NCI-H446 treated with DMSO at 0.1 percent for 48 hours (cell line): ENCODE measurements around the gene MT1HL1.

ENCODE experiments used
- DNase-seq: peaks from one replicate; lab custom pipeline; 2025; lab: John Stamatoyannopoulos, UW

The MT1HL1 gene

DNA sequence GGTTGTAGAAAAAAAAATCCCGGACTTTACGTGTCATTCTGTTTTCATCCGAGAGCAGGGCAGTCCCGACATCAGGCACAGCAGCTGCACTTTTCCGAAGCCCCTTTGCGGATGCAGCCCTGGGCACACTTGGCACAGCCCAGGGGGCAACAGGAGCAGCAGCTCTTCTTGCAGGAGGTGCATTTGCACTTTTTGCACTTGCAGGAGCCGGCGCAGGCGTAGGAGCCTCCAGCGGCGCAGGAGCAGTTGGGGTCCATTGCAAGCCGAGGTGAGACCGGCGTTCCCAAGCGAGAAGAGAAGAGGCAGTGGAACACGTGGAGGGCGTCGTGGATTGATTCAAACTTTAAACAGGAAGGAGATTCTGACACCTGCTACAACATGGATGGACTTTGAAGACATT lies at the start of gene MT1HL1:
Gene MT1HL1 (minus strand): TSS at position 326 of the 400 bp plus-strand sequence. CDS start 69 bp downstream, at position 257.
- no peak for DNase-seq

DNA sequence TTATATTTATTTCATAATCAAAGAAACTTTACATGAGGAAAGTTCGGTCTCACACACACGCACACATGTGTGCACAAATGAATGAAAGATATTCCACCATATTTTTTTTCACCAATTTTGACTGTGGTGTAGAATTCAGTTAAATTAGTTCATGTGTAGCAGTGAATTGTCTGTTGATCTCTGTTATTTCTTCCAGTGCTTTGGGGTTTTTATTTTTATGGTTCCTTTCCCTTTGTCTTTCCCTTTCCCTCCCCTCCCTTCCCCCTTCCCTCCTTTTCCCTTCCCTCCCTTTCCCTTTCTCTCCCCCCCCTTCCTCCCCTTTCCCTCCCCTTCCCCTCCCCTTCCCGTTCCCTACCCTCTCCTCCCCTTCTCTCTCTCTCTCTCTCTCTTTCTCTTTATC lies 46.7 kb upstream of the MT1HL1 start:
- DNase-seq: no peak

GRCh38 chr1:237050185-237050584 lies 45.9 kb upstream of the MT1HL1 start:
- DNase-seq: no peak

- DNase-seq: no peak
These were observed 44.6 kb upstream of the MT1HL1 start for GRCh38 chr1:237048803-237049202.

GRCh38 chr1:237045278-237046016 lies 41.2 kb upstream of the MT1HL1 start:
- no peak for DNase-seq

GRCh38 chr1:237043846-237044636 lies 39.8 kb upstream of the MT1HL1 start:
- DNase-seq: no peak

DNA sequence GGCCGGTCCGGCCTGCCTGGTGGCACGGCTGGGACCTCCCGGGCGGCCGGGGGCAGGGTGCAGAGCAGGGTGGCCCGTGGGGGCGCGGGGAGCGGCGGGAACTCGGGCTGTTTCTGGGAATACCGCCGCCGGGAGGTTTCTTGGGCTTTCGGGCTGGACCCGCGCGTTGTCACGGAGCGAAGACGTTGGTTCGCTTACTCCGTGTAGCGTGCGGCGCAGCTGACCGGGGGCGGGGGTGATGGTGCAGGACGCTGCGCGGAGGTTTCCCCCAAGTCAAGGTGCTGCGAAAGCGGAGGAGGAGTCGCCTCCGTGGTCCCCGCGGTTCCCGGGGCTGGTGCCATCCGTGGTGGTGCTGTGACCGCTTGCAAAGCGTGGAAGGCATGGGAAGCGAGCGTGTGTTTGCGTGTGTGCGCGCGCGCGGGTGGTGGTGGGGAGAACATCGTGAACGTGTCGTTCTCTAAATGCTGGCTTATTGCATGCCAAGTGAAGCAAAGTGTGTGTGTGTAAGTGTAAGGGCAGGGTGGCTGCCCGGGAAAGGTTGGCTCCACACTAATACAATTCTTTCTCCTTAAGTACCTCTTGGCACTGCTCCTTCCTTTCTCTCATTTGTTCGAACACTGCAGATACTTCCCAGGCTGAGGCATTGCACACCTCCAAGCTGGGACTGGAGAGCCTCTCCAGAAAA lies 38.8 kb upstream of the MT1HL1 start:
- DNase-seq: no peak

GRCh38 chr1:237042526-237042891 lies 38.3 kb upstream of the MT1HL1 start:
- DNase-seq: no peak

GRCh38 chr1:237041795-237042525 lies 37.7 kb upstream of the MT1HL1 start, which contains the start of gene RYR2:
TSS of gene RYR2 (plus strand) at chr1:237042184. CDS start at chr1:237042522, 338 bp downstream.
- DNase-seq: no peak

DNA sequence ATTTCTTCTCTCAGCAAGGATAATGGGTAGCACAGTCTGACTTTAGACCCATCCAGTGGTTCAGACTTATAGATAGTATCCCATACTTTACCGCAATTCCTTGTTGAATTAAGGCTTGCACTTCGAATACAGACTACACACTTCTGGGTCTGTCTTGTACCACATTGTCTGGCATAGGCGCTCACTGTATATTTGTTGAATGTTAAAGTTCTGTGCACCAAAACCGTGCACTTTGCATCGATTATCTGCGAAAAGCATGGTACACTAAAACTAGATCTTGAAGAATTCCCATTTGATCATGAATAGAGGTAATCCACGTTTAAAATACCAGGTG lies 37.2 kb upstream of the MT1HL1 start:
- DNase-seq: no peak

GRCh38 chr1:237040823-237041222 lies 36.6 kb upstream of the MT1HL1 start:
- no peak for DNase-seq

GRCh38 chr1:237038211-237038610 lies 34.0 kb upstream of the MT1HL1 start:
- DNase-seq: no peak

DNA sequence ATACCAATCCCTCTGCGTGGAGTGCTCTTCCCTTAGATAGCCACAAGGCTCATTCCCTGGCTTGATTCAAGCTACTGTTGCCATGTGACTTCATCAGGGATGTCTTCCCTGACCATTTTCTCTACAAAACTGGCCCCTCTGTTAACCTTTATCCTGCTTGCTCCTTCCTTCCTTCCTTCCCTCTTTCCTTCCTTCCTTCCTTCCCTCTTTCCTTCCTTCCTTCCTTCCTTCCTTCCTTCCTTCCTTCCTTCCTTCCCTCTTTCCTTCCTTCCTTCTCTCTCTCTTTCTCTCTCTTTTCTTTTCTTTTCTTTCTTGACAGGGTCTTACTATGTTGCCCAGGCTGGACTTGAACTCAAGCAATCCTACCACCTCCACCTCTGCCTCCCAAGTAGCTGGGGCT lies 31.5 kb upstream of the MT1HL1 start:
- no peak for DNase-seq

DNA sequence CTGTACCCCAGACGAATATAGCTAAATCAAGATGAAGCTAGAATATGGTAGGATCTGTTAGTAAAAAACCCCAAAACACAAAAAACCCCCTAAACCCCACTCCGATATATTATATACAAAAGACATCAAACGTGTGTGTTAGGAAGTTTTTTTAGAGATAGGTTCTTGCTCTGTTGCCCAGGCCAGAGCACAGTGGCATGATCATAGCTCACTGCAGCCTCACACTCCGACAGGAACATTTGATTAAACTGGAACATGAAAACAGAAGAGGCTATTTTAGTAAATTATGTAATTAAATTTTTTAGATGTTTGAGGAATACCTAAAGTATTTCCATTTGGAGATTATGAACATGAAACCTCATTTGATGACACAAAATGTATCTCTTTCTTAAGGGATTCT lies 29.6 kb upstream of the MT1HL1 start:
- DNase-seq: no peak

DNA sequence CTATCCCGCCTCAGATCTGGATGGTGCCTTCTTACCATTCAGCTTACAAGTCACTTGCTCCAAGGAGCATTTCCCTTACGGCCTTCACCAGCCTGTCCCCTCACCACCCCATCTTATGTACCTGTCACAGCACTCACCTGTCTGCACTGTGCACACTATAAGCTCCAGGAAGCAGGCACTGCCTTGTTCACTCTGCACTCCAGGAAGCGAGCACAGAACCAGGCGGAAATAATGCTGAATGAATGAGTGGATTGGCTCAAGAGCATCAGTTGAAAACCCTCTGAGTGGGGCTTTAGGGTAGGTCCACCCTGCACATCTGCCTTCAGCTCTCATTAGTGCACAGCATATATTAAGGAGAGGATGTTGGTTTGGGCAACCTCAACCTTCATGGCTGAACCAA lies 28.8 kb upstream of the MT1HL1 start:
- DNase-seq: no peak

- DNase-seq: no peak
These were observed 27.8 kb upstream of the MT1HL1 start for GRCh38 chr1:237032029-237032428.

GRCh38 chr1:237031480-237031879 lies 27.2 kb upstream of the MT1HL1 start:
- no peak for DNase-seq

GRCh38 chr1:237029850-237030535 lies 25.8 kb upstream of the MT1HL1 start:
- no peak for DNase-seq

DNA sequence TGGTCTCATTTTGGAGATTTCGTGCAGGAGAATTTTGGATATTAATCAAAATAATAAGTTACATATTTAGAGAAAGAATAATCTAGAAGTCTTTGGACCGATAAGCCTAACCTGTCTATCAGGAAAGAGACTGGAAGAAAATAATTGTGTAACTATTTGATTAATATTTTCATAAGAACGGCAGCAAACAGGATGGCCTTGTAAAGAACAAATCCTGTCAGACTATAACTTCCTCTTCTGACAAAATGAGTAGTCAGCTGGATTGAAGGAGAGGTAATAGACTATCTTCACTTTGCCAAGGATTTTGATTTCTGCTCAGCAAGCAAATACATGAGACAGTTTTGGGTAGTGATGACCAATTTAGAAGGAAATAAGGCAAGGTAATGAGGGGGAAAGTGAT lies 25.0 kb upstream of the MT1HL1 start:
- DNase-seq: no peak

- no peak for DNase-seq
These were observed 21.3 kb upstream of the MT1HL1 start for GRCh38 chr1:237025358-237026074.

DNA sequence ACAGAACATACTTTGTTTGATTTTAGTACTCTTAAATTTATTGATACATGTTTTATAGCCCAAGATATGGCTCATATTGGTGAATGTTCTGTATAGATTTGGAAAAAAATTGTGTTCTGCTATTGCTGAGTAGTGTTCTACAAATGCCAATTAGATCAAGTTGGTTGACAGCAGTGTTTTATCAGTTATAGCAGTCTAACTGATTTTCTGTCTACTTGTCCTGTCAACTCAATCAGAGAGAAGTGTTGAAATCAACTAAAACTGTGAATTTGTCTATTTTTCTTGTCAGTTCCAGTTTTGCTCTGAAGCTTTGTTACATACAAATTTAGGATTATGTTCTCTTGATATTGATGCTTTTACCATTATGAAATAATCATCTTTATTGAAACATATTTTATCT lies 14.7 kb upstream of the MT1HL1 start:
- no peak for DNase-seq
